ENCODE results near the gene STIM1.
A peak's percentile ranks its signal among the peaks of the same experiment; 100 is the strongest.

STIM1 gene

DNA sequence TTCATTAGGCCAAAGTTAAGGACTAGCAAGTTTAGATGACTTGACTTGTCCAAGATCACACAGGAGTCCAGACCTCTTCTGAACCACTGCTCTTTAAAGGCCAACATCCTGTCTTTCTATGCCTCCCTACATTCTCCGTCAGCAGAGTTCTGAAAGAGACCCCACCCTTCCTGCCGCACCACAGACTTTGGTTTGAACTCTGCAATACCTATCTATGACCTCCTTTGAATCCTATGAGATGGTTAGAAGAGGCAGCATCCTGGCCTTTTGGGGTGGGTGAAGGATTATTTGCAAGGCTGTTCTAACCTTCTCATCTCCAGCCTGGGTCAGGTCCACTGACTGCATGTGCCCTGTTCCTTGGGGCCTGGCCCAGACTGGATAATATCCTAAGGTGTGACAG, 234.8 kb downstream of the STIM1 start:
- TF ChIP-seq, protein P1, sequence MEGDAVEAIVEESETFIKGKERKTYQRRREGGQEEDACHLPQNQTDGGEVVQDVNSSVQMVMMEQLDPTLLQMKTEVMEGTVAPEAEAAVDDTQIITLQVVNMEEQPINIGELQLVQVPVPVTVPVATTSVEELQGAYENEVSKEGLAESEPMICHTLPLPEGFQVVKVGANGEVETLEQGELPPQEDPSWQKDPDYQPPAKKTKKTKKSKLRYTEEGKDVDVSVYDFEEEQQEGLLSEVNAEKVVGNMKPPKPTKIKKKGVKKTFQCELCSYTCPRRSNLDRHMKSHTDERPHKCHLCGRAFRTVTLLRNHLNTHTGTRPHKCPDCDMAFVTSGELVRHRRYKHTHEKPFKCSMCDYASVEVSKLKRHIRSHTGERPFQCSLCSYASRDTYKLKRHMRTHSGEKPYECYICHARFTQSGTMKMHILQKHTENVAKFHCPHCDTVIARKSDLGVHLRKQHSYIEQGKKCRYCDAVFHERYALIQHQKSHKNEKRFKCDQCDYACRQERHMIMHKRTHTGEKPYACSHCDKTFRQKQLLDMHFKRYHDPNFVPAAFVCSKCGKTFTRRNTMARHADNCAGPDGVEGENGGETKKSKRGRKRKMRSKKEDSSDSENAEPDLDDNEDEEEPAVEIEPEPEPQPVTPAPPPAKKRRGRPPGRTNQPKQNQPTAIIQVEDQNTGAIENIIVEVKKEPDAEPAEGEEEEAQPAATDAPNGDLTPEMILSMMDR (IDR thresholded peaks at IDR 0.05; ENCODE audit: control extremely low read depth, extremely low read depth, low read depth, missing control alignments) = no peak
- POLR2A ChIA-PET = no interaction called here
- no peak for DNase-seq (ENCODE audit: extremely low spot score)
- CTCF ChIA-PET = interaction anchor here (0.9 to 13.7 kb wide), 3 partner anchors 10 to 241 kb away, joined by 3 to 126 read pairs (median 5); no protein-coding TSS in a partner anchor

DNA sequence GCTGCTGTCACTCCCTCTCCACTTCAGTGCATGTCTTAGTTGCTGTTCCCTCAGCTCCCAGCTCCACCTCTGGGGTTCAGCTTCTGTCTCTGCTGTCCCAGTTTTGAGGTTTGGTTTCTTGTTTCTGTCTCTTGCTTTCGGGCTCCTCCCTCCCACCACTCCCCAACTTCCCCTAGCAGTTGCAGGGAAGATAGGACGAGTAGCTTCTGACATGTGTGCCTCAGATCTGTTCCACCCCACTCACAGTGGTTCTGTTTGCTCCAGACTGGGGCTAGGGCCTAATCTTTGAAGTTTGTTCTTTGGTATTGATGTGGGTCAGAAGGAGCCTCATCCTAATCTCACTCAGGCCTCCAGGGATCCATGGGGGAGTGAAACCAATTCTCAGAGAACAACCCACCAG, 236.6 kb downstream of the STIM1 start:
- ChIA-PET POLR2A (no interaction called here), CTCF (interaction anchor here (1.1 to 13.7 kb wide), 3 partner anchors 9 to 250 kb away, joined by 3 to 126 read pairs (median 5); no protein-coding TSS in a partner anchor)
- TF ChIP-seq, protein P1 (IDR thresholded peaks at IDR 0.05; ENCODE audit: control extremely low read depth, extremely low read depth, low read depth, missing control alignments) = no peak
- no peak for DNase-seq (ENCODE audit: extremely low spot score)

DNA sequence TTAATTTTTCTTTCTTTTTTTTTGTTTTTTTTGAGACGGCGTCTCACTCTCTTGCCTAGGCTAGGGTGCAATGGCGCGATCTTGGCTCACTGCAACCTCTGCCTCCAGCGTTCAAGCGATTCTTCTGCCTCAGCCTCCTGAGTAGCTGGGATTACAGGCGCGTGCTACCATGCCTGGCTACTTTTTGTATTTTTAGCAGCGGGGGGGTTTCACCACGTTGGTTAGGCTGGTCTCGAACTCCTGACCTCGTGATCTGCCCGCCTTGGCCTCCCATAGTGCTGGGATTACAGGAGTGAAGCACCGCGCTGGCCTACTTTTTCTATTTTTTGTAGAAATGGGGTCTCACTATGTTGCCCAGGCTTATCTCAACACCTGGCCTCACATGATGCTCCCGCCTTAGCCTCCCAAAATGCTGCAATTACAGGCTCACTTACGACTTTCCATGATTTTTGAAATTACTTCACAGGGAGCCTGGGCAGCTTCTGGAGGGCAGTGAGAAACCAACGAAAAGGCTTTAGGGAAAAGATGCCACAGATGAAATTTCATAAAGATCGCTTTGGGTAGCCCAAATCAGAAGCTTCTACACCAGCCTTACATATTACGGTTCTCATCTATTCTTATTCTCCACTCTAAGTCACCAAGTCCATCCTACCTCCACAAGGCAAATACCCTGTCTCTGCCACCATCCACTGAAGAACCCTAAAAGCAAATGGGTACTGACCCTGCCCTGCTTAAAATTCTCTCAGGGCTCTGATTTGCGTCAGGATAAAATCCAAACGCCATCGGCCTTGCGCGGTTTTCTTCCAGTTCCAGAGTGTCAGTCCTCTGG, 238.3 kb downstream of the STIM1 start:
- no peak for DNase-seq (ENCODE audit: extremely low spot score)
- ChIA-PET POLR2A (no interaction called here), CTCF (interaction anchor here (1.1 to 13.7 kb wide), 3 partner anchors 20 to 239 kb away, joined by 3 to 126 read pairs (median 15); partner anchors contain the start of gene STIM1)
- TF ChIP-seq, protein P1 (IDR thresholded peaks at IDR 0.05; ENCODE audit: control extremely low read depth, extremely low read depth, low read depth, missing control alignments) = no peak

DNA sequence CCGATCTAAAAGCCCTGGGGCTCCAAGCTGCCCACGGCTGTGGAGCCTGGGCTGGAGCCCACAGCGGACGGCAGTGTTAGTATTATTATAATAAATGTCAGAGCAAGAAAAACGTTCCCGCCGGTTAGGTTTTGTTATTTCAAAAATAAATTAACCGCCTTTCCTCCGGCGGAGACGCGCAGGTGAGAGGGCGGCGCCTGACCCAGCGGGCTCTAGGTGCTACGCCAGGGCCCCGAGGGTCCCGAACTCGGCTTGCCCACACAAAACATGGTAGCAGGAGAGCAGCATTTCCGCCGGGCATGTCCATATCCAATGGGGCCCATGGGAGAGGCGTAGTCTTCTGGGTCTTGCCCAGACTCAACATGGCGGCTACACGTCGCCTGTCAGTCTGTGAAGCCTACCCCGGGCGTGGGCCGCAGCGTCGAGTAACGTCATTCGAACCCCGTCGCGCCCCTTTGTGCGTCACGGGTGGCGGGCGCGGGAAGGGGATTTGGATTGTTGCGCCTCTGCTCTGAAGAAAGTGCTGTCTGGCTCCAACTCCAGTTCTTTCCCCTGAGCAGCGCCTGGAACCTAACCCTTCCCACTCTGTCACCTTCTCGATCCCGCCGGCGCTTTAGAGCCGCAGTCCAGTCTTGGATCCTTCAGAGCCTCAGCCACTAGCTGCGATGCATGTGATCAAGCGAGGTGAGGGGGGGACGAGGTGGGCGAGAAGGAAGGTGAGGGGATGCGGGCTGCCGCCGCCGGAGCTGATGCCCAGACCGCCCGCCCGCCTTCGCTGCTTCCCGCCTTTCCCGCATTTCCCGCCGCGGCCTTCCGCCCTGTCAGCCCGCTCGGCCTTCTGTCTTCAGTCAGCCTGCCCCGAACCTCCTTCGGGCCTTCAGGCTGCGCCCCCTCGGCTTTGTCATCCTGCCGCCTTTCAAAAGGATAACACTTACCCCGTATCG, 239.2 kb downstream of the STIM1 start, which contains the start of gene RRM1:
TSS of gene RRM1 (plus strand) at position 452 of the 944 bp plus-strand sequence. CDS start at position 666, 214 bp downstream.
- TF ChIP-seq, protein P1 (IDR thresholded peaks at IDR 0.05; ENCODE audit: control extremely low read depth, extremely low read depth, low read depth, missing control alignments) = no peak
- ChIA-PET POLR2A (no interaction called here), CTCF (interaction anchor here (1.1 to 2.8 kb wide), 4 partner anchors 11 to 240 kb away, joined by 3 to 15 read pairs (median 6); partner anchors contain the start of gene STIM1)
- DNase-seq (ENCODE audit: extremely low spot score) = peak; percentile 94

DNA sequence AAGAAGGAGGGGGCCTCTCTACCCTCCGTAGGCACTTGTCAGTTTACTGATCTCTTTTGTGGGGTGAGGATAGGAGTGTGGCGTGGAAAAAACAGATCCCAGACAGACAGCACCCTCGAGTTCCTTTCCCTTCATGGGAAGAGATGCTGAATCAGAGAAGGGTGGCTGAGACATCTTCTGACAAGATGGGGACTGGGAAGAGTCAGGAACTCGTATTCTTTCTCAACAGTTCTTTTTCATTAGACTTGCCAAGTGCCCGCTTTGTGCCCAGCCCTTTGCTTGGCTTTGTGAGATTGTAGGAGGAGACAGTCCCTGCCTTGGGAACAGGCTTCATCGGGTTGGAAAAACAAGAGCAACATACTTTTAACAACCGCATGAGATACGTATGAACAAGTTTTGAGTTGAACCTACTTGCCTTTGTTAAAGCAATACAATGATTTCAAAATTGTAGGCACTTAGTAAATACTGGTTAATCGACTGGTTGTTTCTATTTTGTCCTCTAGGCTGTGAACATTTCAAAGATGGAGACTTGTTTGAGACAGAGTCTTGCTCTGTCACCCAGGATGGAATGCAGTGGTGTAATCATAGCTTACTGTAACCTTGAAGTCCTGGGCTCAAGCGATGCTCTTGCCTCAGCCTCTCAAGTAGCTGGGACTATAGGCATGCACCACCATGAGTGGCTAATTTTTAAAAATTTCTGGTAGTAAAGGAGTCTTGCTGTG, 240.2 kb downstream of the STIM1 start:
- CTCF ChIA-PET = interaction anchor here (0.6 to 2.8 kb wide), 5 partner anchors 10 to 241 kb away, joined by 3 to 15 read pairs (median 4); partner anchors contain the start of gene STIM1
- DNase-seq (ENCODE audit: extremely low spot score) = no peak

More for the DNA sequence above, 240.2 kb downstream of the STIM1 start:
- POLR2A ChIA-PET = no interaction called here
- TF ChIP-seq, protein P1 (IDR thresholded peaks at IDR 0.05; ENCODE audit: control extremely low read depth, extremely low read depth, low read depth, missing control alignments) = no peak

Data from GM10248 (cell line).